ENCODE data around the gene TAOK2. TPM values are rescaled to one million over a fixed set of nuclear protein-coding genes. Genes with fewer than 3 reads are reported as not detected.

The TAOK2 gene
- total and polyA plus RNA-seq, 2 of the 13 experiments (the other 11 are each of a cell fraction or from before 2014, with no cell fraction given), result 17.4 to 43.2 TPM

- TF ChIP-seq ZNF83 (CRISPR knock-in tag; IDR thresholded peaks at IDR 0.05; ENCODE audit: borderline replicate concordance), result no peak
- TF ChIP-seq ZNF256 (CRISPR knock-in tag; conservative IDR thresholded peaks at IDR 0.05), result no peak; the same call in 1 of the 2 replicates
- TF ChIP-seq JARID2 (CRISPR knock-in tag; IDR thresholded peaks at IDR 0.05; ENCODE audit: insufficient replicate concordance), result no peak
- no peak for TF ChIP-seq TOE1 (CRISPR knock-in tag; IDR thresholded peaks at IDR 0.05)
- TF ChIP-seq ATF2 (CRISPR knock-in tag; IDR thresholded peaks at IDR 0.05), result peak; percentile 80
- TF ChIP-seq CBX1 (IDR thresholded peaks at IDR 0.05; ENCODE audit: low read depth), result peak; percentile 24
- TF ChIP-seq ZNF280B (CRISPR knock-in tag; IDR thresholded peaks at IDR 0.05; ENCODE audit: borderline replicate concordance), result 0 out of 2 replicates have a peak, but pooled peaks have one; percentile 58
- no peak for TF ChIP-seq PRPF4 (IDR thresholded peaks at IDR 0.05; ENCODE audit: low read depth, low read length, poor library complexity, severe bottlenecking)
- TF ChIP-seq MED13 (CRISPR knock-in tag; IDR thresholded peaks at IDR 0.05), result peak; percentile 38
- TF ChIP-seq ZNF672 (CRISPR knock-in tag; IDR thresholded peaks at IDR 0.05), result no peak
- TF ChIP-seq SUZ12 (IDR thresholded peaks at IDR 0.05; ENCODE audit: low read depth, low read length), result peak; percentile 86
- TF ChIP-seq SRY (CRISPR knock-in tag; IDR thresholded peaks at IDR 0.05), result 0 out of 2 replicates have a peak, but pooled peaks have one; percentile 17
- 0 out of 2 replicates have a peak, but pooled peaks have one; percentile 34 for TF ChIP-seq ZNF713 (CRISPR knock-in tag; IDR thresholded peaks at IDR 0.05)
- TF ChIP-seq HDAC1 (CRISPR knock-in tag; IDR thresholded peaks at IDR 0.05), result no peak; the same call in 1 of the 2 replicates
- TF ChIP-seq MYC (CRISPR knock-in tag; IDR thresholded peaks at IDR 0.05; ENCODE audit: borderline replicate concordance), result peak; percentile 68
- no peak for TF ChIP-seq ZNF343 (CRISPR knock-in tag; IDR thresholded peaks at IDR 0.05)
- TF ChIP-seq ZNF615 (CRISPR knock-in tag; IDR thresholded peaks at IDR 0.05; ENCODE audit: borderline replicate concordance), result peak; percentile 29
- peak; percentile 12; the same call in 1 of the 2 replicates for TF ChIP-seq RCOR2 (CRISPR knock-in tag; IDR thresholded peaks at IDR 0.05)
- TF ChIP-seq ONECUT2 (CRISPR knock-in tag; IDR thresholded peaks at IDR 0.05), result no peak
- peak; percentile 94 for TF ChIP-seq SAP130 (CRISPR knock-in tag; IDR thresholded peaks at IDR 0.05; ENCODE audit: low read depth)
- TF ChIP-seq RXRB (CRISPR knock-in tag; IDR thresholded peaks at IDR 0.05; ENCODE audit: borderline replicate concordance), result peak; percentile 76
- TF ChIP-seq PHF8 (CRISPR knock-in tag; IDR thresholded peaks at IDR 0.05), result peak; percentile 97
- peak; percentile 61 for TF ChIP-seq ZNF264 (CRISPR knock-in tag; IDR thresholded peaks at IDR 0.05)
Observed at GRCh38 chr16:29995911-29996765, 22.5 kb downstream of the TAOK2 start, which contains the start of gene INO80E (continued).

Data from HepG2 (cell line).